ENCODE measurements around the gene RUNX3. TPM values are rescaled to one million over a fixed set of nuclear protein-coding genes. Genes with fewer than 3 reads are reported as not detected.

The RUNX3 gene
- total RNA-seq, 2 donors from 2014 or later = 0.24 to 0.31 TPM

GRCh38 chr1:24952413-24952841 lies 22.4 kb upstream of the RUNX3 start:
- 72 to 79% methylated on average over 4 to 5 of the region's 5 CpGs for WGBS, 2 experiments (ENCODE audit: insufficient coverage in 1 of 2, insufficient read length in 1 of 2)
- no peak overlapping the region for H3K9ac ChIP-seq (ENCODE audit: extremely low read depth, low read length, poor library complexity, severe bottlenecking)
- Mint-ChIP-seq H3K27me3 (ENCODE audit: insufficient read depth) (no peaks in the 10 kb centered on the region), H3K9me3 (no peaks in the 10 kb centered on the region), H3K36me3 (ENCODE audit: low read depth) (no peaks in the 10 kb centered on the region), H3K4me1 (peaks cover 8% of the 10 kb centered on the region), H3K4me3 (no peak overlapping the region), H3K27ac (no peak overlapping the region)
- H3K4me3 ChIP-seq (ENCODE audit: low read length) = no peak overlapping the region
- no peaks in the 10 kb centered on the region for H3K9me3 ChIP-seq (ENCODE audit: control insufficient read depth, low read length)
- no peak for TF ChIP-seq CTCF (conservative IDR thresholded peaks at IDR 0.05)
- no peaks in the 10 kb centered on the region for H3K36me3 ChIP-seq (ENCODE audit: control insufficient read depth, insufficient read depth, low read length)
- H3K27me3 ChIP-seq (ENCODE audit: control insufficient read depth, insufficient read depth, low read length, poor library complexity, severe bottlenecking) = no peaks in the 10 kb centered on the region
- H3K4me1 ChIP-seq (ENCODE audit: control insufficient read depth, insufficient read depth, low read length) = no peaks in the 10 kb centered on the region
- DNase-seq = no peak
- H3K27ac ChIP-seq (ENCODE audit: low read depth, low read length) = no peak overlapping the region

GRCh38 chr1:24951810-24952412 lies 21.8 kb upstream of the RUNX3 start:
- TF ChIP-seq CTCF (conservative IDR thresholded peaks at IDR 0.05) = no peak
- Mint-ChIP-seq H3K4me1 (peaks cover 8% of the 10 kb centered on the region), H3K27ac (no peak overlapping the region), H3K36me3 (ENCODE audit: low read depth) (no peaks in the 10 kb centered on the region), H3K27me3 (ENCODE audit: insufficient read depth) (no peaks in the 10 kb centered on the region), H3K4me3 (no peak overlapping the region), H3K9me3 (no peaks in the 10 kb centered on the region)
- Histone ChIP-seq H3K4me3 (ENCODE audit: low read length) (no peak overlapping the region), H3K9ac (ENCODE audit: extremely low read depth, low read length, poor library complexity, severe bottlenecking) (no peak overlapping the region), H3K4me1 (ENCODE audit: control insufficient read depth, insufficient read depth, low read length) (no peaks in the 10 kb centered on the region), H3K27ac (ENCODE audit: low read depth, low read length) (no peak overlapping the region), H3K27me3 (ENCODE audit: control insufficient read depth, insufficient read depth, low read length, poor library complexity, severe bottlenecking) (no peaks in the 10 kb centered on the region), H3K36me3 (ENCODE audit: control insufficient read depth, insufficient read depth, low read length) (no peaks in the 10 kb centered on the region), H3K9me3 (ENCODE audit: control insufficient read depth, low read length) (no peaks in the 10 kb centered on the region)
- DNase-seq = no peak
- 94% methylated on average over 2 of the region's 2 CpGs; no CpG with 5 or more reads in 1 of the 2 experiments for WGBS, 2 experiments (ENCODE audit: insufficient coverage in 1 of 2, insufficient read length in 1 of 2)

GRCh38 chr1:24951337-24951736 lies 21.3 kb upstream of the RUNX3 start:
- no peaks in the 10 kb centered on the region for H3K9me3 Mint-ChIP-seq
- 79 to 83% methylated on average over 5 to 6 of the region's 6 CpGs for WGBS, 2 experiments (ENCODE audit: insufficient coverage in 1 of 2, insufficient read length in 1 of 2)

More at GRCh38 chr1:24951337-24951736, 21.3 kb upstream of the RUNX3 start:
- H3K36me3 ChIP-seq (ENCODE audit: control insufficient read depth, insufficient read depth, low read length) = no peaks in the 10 kb centered on the region
- no peaks in the 10 kb centered on the region for H3K9me3 ChIP-seq (ENCODE audit: control insufficient read depth, low read length)
- Mint-ChIP-seq H3K4me3 (no peak overlapping the region), H3K4me1 (peaks cover 8% of the 10 kb centered on the region), H3K36me3 (ENCODE audit: low read depth) (no peaks in the 10 kb centered on the region), H3K27ac (no peak overlapping the region), H3K27me3 (ENCODE audit: insufficient read depth) (no peaks in the 10 kb centered on the region)
- no peaks in the 10 kb centered on the region for H3K4me1 ChIP-seq (ENCODE audit: control insufficient read depth, insufficient read depth, low read length)
- no peak for TF ChIP-seq CTCF (conservative IDR thresholded peaks at IDR 0.05)
- H3K27me3 ChIP-seq (ENCODE audit: control insufficient read depth, insufficient read depth, low read length, poor library complexity, severe bottlenecking) = no peaks in the 10 kb centered on the region
- H3K27ac ChIP-seq (ENCODE audit: low read depth, low read length) = no peak overlapping the region
- no peak overlapping the region for H3K9ac ChIP-seq (ENCODE audit: extremely low read depth, low read length, poor library complexity, severe bottlenecking)
- H3K4me3 ChIP-seq (ENCODE audit: low read length) = no peak overlapping the region
- no peak for DNase-seq

Data from endodermal cell (in vitro differentiated cells).